AG04449 (cell line): ENCODE measurements around the gene SPHK2.

Experiments
- CTCF ChIA-PET: fragments of 350-600 bp; formaldehyde crosslinking; extraction: SDS; loops from one replicate; lab custom pipeline; 2021; ENCODE audit warnings: antibody characterized with exemption; lab: Yijun Ruan, JAX
- POLR2A ChIA-PET: fragments of 400-600, 350-600 bp; formaldehyde crosslinking; extraction: SDS; loops from one replicate; lab custom pipeline; 2020; ENCODE audit warnings: antibody characterized with exemption, inconsistent platforms; lab: Yijun Ruan, JAX
- DNase-seq: peaks from one replicate; pipeline ENCODE4 v3.0.0-alpha.2; 2010; ENCODE audit warnings: low read depth, low spot score
- H3K4me3 ChIP-seq: 2 replicates; pipeline ENCODE4 v1.5.1; 2011; ENCODE audit warnings: low read depth, mild to moderate bottlenecking, control low read depth, low read length
- TF ChIP-seq, protein P1 (sequence below): IDR thresholded peaks from one replicate; pipeline ENCODE4 v1.5.1; 2011; ENCODE audit warnings: mild to moderate bottlenecking, moderate library complexity, low read length, control low read depth, inconsistent platforms; ENCODE audit not compliant: insufficient read depth; ENCODE audit errors: missing control alignments

SPHK2 gene

GRCh38 chr19:48619692-48620585 lies 633 bp downstream of the SPHK2 start:
- POLR2A ChIA-PET: interaction anchor here (0.6 to 3.0 kb wide), 15 partner anchors 8 to 398 kb away, joined by 3 to 28 read pairs (median 4); partner anchors contain the start of genes DBP, EMP3 and TMEM143
- TF ChIP-seq, protein P1, sequence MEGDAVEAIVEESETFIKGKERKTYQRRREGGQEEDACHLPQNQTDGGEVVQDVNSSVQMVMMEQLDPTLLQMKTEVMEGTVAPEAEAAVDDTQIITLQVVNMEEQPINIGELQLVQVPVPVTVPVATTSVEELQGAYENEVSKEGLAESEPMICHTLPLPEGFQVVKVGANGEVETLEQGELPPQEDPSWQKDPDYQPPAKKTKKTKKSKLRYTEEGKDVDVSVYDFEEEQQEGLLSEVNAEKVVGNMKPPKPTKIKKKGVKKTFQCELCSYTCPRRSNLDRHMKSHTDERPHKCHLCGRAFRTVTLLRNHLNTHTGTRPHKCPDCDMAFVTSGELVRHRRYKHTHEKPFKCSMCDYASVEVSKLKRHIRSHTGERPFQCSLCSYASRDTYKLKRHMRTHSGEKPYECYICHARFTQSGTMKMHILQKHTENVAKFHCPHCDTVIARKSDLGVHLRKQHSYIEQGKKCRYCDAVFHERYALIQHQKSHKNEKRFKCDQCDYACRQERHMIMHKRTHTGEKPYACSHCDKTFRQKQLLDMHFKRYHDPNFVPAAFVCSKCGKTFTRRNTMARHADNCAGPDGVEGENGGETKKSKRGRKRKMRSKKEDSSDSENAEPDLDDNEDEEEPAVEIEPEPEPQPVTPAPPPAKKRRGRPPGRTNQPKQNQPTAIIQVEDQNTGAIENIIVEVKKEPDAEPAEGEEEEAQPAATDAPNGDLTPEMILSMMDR: no peak
- H3K4me3 ChIP-seq: peak overlapping the region; percentile 81
- no peak for DNase-seq
- CTCF ChIA-PET: interaction anchor here (2.2 to 6.1 kb wide), 3 partner anchors 11 to 130 kb away, joined by 4 to 27 read pairs (median 22); no protein-coding TSS in a partner anchor

GRCh38 chr19:48623556-48624066 lies 4.3 kb downstream of the SPHK2 start:
- ChIA-PET POLR2A (interaction anchor here (0.6 to 1.3 kb wide), 6 partner anchors 9 to 1007 kb away, joined by 3 to 17 read pairs (median 4); partner anchors contain the start of gene DBP), CTCF (interaction anchor here (1.0 to 1.2 kb wide), 3 partner anchors 10 to 134 kb away, joined by 3 to 4 read pairs (median 3); no protein-coding TSS in a partner anchor)
- TF ChIP-seq, protein P1: no peak
- peak overlapping the region; percentile 55 for H3K4me3 ChIP-seq
- no peak for DNase-seq

GRCh38 chr19:48624067-48624594 lies 4.8 kb downstream of the SPHK2 start:
- POLR2A ChIA-PET: interaction anchor here (0.7 to 1.3 kb wide), 5 partner anchors 9 to 179 kb away, joined by 3 to 17 read pairs (median 4); partner anchors contain the start of gene DBP
- DNase-seq: peak; percentile 71
- H3K4me3 ChIP-seq: peak overlapping the region; percentile 70
- CTCF ChIA-PET: interaction anchor here (1.0 to 1.2 kb wide), 3 partner anchors 10 to 134 kb away, joined by 3 to 4 read pairs (median 3); no protein-coding TSS in a partner anchor
- TF ChIP-seq, protein P1: no peak

GRCh38 chr19:48624791-48625723 lies 5.8 kb downstream of the SPHK2 start:
- TF ChIP-seq, protein P1: no peak
- POLR2A ChIA-PET: no interaction called here
- no peak for DNase-seq
- peak overlapping the region; percentile 70 for H3K4me3 ChIP-seq
- CTCF ChIA-PET: no interaction called here

- no peak for DNase-seq
- TF ChIP-seq, protein P1: no peak
- no peak overlapping the region for H3K4me3 ChIP-seq
- ChIA-PET POLR2A (no interaction called here), CTCF (no interaction called here)
These were observed 6.6 kb downstream of the SPHK2 start for GRCh38 chr19:48625891-48626327.
